RWPE2 (cell line): ENCODE data around the gene LIN37.

Experiments used
- ATAC-seq: fragments of 200-7000 bp; cut with Tn5 transposase; 3 replicates; pipeline ENCODE4 v1.9.1; 2021; ENCODE audit warnings: low read depth
- DNase-seq: peaks from one replicate; pipeline ENCODE4 v3.0.0-alpha.2; 2020; ENCODE audit warnings: low spot score
- H3K27ac ChIP-seq: fragments of 450-650 bp; 2 replicates; pipeline ENCODE4 v1.5.1; 2017; ENCODE audit warnings: mild to moderate bottlenecking; ENCODE audit not compliant: poor library complexity, severe bottlenecking
- H3K27me3 ChIP-seq: fragments of 250-450 bp; sonication (Bioruptor Pico); 2 replicates; pipeline ENCODE4 v1.5.1; 2021; ENCODE audit warnings: mild to moderate bottlenecking, moderate library complexity; ENCODE audit not compliant: insufficient read depth, poor library complexity, severe bottlenecking
- H3K36me3 ChIP-seq: fragments of 250-450 bp; sonication (Bioruptor Pico); 2 replicates; pipeline ENCODE4 v1.5.1; 2020; ENCODE audit warnings: low read depth, mild to moderate bottlenecking, moderate library complexity
- H3K4me1 ChIP-seq: fragments of 250-450 bp; sonication (Bioruptor Pico); 2 replicates; pipeline ENCODE4 v1.5.1; 2021; ENCODE audit warnings: mild to moderate bottlenecking, moderate library complexity; ENCODE audit not compliant: insufficient read depth, poor library complexity, severe bottlenecking
- H3K4me3 ChIP-seq: fragments of 250-450 bp; sonication (Bioruptor Pico); 2 replicates; pipeline ENCODE4 v1.5.1; 2021; ENCODE audit warnings: mild to moderate bottlenecking, moderate library complexity; ENCODE audit not compliant: severe bottlenecking
- H3K9me3 ChIP-seq: fragments of 250-450 bp; sonication (Bioruptor Pico); 2 replicates; pipeline ENCODE4 v1.5.1; 2021; ENCODE audit warnings: mild to moderate bottlenecking, moderate library complexity; ENCODE audit not compliant: severe bottlenecking
- CTCF ChIP-seq: fragments of 450-650 bp; IDR thresholded peaks from one replicate; pipeline ENCODE4 v1.5.1; 2017; ENCODE audit warnings: mild to moderate bottlenecking, moderate library complexity; ENCODE audit not compliant: poor library complexity, severe bottlenecking

Gene LIN37

GRCh38 chr19:35783469-35784434 is 35.4 kb downstream of the LIN37 start:
- no peak for ATAC-seq
- Histone ChIP-seq H3K4me3 (no peak overlapping the region), H3K27me3 (no peaks in the 10 kb centered on the region), H3K27ac (no peak overlapping the region), H3K4me1 (no peaks in the 10 kb centered on the region), H3K36me3 (no peaks in the 10 kb centered on the region), H3K9me3 (no peaks in the 10 kb centered on the region)
- DNase-seq = no peak
- TF ChIP-seq CTCF = no peak

GRCh38 chr19:35784503-35785338 is 36.3 kb downstream of the LIN37 start:
- no peak for TF ChIP-seq CTCF
- ATAC-seq = no peak
- no peaks in the 10 kb centered on the region for H3K36me3 ChIP-seq
- H3K9me3 ChIP-seq = no peaks in the 10 kb centered on the region
- no peak overlapping the region for H3K27ac ChIP-seq
- no peaks in the 10 kb centered on the region for H3K4me1 ChIP-seq
- H3K4me3 ChIP-seq = no peak overlapping the region
- no peak for DNase-seq
- no peaks in the 10 kb centered on the region for H3K27me3 ChIP-seq

- Histone ChIP-seq H3K9me3 (no peaks in the 10 kb centered on the region), H3K4me3 (no peak overlapping the region), H3K27me3 (no peaks in the 10 kb centered on the region), H3K4me1 (no peaks in the 10 kb centered on the region), H3K36me3 (no peaks in the 10 kb centered on the region), H3K27ac (no peak overlapping the region)
- DNase-seq (no peak), ATAC-seq (no peak)
- TF ChIP-seq CTCF = no peak
Measured at GRCh38 chr19:35785339-35785627, 36.9 kb downstream of the LIN37 start.

- Histone ChIP-seq H3K27ac (no peak overlapping the region), H3K27me3 (no peaks in the 10 kb centered on the region), H3K4me3 (no peak overlapping the region), H3K4me1 (no peaks in the 10 kb centered on the region), H3K9me3 (no peaks in the 10 kb centered on the region), H3K36me3 (no peaks in the 10 kb centered on the region)
- TF ChIP-seq CTCF = no peak
- DNase-seq (no peak), ATAC-seq (no peak)
Measured at GRCh38 chr19:35786299-35787160, 38.2 kb downstream of the LIN37 start.
